NCI-H774 (cell line): Measurements from ENCODE around the gene HARBI1.
A peak's percentile ranks its signal among the peaks of the same experiment; 100 is the strongest.

Source experiments
- DNase-seq: peaks from one replicate; lab custom pipeline; 2025; lab: John Stamatoyannopoulos, UW

Gene HARBI1, protein sequence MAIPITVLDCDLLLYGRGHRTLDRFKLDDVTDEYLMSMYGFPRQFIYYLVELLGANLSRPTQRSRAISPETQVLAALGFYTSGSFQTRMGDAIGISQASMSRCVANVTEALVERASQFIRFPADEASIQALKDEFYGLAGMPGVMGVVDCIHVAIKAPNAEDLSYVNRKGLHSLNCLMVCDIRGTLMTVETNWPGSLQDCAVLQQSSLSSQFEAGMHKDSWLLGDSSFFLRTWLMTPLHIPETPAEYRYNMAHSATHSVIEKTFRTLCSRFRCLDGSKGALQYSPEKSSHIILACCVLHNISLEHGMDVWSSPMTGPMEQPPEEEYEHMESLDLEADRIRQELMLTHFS

DNA sequence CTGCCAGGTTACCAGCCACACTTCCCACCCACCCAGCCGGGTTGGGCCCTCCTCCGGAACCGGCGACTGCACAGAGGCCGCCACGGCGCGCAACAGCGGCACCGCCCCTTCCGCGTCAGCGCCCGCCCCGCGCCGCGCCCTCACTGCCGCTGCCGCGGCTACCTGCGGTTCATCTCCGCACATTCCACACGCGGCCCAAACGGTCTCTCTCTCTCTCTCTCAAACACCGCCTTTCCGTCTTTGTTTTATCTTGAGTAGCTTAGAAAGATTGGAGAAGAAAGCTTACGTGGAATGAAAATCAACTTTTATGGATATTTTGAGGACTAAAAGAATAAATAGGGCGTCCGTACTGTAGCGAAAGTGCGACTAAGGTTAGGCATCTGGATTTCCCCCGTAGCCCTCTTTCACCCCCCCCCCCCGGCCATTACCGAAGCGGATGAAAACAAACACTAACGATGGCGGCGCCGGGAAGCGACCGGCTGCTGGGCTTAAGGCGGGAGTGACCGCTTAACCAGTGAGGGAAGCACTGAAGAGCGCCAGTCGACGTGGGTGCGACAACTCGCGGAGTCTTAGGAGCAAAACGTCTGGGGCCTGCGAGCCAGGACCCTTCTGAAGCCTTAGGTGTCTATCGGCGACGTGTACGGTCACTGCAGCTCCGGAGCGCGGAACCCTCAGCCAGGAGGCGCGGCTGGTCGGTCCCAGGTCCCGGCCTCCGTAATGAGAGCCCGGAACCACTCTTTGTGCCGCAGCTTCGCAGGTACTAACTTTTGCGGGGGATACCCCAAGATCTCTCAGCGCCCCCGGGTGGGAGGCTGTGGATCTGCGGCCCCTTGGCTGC, at the start of gene HARBI1, which contains the start of gene ATG13:
Gene HARBI1 (minus strand): TSS at position 94 of the 838 bp plus-strand sequence. CDS start 990 bp downstream, outside the sequence.
Gene ATG13 (plus strand): TSS at position 420 of the 838 bp plus-strand sequence. CDS start 26,739 bp downstream, outside the sequence.
- DNase-seq, result peak; percentile 88

DNA sequence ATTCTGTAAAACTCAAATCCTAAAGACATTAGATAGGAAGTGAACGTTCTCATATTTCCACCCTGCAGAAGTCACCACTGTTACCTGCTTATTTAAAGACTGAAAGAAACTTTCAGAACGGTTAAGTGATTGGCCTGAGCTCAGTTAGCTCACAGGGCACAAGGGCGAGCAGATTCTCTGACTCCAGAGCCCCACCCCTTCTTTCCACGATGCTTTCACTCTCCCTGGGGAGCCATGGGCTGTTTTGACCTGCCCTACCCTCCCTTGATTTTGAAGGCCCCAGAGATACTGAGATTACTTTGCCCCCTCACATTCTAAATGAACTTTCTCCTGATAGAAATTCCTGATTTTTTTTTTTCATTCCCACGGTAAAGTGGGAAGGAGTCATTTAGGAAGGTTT, 49.5 kb upstream of the HARBI1 start:
- no peak for DNase-seq

DNA sequence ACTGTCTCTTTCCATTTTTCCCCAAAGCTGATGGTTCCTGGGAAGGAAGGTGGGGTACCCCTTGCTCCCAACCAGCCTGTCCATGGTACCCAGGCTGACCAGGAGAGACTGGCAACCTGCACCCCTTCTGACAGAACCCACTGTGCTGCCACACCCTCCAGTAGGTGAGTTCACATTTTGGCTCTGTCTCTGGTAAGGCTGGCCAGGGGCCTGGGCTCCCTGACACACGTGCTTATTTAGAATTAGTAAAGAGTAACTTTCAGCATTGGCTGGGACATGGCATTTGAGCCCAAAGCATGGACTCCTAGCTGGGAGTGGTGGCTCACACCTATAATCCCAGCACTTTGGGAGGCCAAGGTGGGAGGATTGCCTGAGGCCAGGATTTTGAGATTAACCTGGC, 48.3 kb upstream of the HARBI1 start:
- no peak for DNase-seq

DNA sequence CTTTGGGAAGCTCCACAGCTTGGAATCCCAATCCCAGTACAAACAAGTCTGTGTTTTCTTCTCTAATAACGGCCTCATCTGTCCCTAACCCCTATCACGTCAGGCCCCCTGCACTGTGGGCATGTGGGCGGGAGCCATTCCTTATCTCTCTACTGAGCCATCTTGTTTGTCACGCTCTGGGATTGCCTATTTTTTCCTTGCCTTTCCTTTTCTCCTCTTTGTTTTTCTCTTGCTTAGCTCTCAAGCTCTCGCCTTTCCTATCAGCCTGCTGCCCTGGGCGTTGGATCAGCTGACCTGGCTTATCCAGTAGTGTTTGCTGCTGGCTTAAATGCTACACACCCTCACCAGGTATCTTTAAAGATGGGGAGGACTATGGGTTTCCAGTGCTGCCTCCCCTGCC, 47.6 kb upstream of the HARBI1 start:
- no peak for DNase-seq

DNA sequence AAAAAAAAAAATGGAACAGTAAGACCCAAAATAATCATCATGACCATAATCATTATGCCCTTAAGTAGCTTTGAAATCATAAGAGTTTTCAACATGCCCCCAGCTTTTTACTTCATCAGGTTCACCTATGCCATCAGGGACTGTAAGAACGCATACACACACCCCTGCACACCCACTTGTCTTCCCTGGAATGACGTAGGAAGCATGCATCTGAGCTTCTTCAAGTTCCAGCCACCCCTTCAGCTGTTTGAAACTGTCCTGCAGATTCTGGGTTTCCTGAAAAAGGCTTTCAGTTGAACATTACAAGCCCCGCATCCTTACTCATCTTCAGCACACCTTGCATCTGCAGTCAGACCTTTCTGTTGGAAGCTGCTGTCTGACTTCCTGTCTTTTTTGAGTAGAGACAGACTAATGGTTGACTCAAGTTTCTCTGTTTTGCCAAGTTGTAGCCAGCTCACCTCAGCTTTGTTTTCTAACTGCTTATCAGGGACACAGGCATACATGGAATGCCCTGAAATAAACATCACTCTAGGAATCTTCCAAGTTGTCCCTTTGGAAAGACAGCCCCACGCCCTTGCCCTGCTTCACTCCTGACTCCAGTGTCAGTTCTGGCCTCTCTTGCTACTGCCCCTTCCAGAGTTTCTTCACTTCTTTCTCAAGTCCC, 46.4 kb upstream of the HARBI1 start:
- DNase-seq, result no peak

DNA sequence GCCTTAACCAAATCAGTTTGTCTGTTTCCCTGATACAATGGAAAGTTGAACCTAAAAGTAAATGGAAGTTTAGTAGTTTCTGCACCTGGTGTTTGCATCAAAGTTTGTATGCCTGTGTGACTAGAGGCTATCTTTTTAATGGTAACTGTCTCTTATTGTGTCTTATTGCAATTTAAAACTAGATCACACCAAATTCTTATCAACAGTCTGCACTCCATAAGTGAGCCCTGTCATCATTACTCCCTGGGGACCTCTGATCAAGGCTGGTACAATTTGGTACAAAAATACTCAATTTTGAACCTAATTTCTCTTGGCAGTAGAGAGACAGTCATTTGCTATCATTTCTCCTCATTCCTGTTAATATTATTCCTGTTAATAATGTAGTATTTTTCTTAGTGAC, 45.3 kb upstream of the HARBI1 start:
- no peak for DNase-seq

DNA sequence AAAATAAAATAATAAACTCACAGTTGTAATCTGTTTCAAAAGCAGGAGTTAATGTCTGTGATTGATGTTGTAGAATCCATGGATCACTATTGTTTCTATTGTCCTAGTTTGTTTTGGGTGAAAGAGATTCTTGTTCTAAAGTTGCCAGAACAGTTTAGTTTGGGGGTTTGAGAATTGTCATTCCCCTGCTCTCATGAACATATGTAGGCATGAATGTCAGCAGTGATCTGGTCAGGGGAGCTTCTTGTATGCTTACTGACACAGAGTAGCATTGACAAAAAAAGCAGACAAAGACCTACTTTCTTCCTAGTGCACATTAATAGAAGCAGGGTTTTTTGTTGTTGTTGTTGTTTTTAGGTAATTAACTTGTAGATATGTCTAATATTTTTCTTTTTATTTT, 44.8 kb upstream of the HARBI1 start:
- no peak for DNase-seq

DNA sequence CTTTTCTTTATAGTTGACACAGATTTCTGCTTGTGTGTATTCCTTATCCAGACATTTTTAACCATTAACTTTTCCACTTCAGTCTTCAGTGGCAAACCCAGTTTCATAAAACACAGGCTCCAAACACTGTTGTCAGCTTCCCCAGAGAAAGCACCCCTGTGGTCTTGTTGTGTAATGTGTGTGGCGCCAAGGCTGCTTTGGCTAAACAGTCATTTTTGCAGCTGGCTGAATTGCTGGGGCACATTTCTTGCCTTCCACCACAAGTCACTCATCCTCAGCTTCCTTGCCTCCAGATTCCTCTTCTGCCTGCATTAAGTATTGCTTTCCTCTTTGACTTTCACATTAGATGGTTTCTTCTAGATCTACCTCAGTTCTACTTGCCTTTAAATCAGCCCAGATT, 42.9 kb upstream of the HARBI1 start:
- DNase-seq, result no peak

DNA sequence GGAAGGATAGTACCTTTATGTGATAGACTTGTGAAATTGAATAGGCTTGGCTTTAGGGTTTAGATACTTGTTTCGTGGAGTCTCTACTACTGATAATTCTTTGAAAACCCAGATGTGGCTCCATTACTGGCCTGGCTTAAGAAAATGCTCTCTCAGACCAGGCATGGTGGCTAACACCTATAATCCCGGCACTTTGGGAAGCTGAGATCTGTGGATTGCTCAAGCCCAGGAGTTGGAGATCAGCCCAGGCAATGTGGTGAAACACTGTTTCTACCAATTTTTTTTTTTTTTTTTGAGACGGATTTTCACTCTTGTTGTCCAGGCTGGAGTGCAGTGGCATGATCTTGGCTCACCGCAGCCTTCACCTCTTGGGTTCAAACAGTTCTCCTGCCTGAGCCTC, 41.2 kb upstream of the HARBI1 start:
- DNase-seq, result no peak

DNA sequence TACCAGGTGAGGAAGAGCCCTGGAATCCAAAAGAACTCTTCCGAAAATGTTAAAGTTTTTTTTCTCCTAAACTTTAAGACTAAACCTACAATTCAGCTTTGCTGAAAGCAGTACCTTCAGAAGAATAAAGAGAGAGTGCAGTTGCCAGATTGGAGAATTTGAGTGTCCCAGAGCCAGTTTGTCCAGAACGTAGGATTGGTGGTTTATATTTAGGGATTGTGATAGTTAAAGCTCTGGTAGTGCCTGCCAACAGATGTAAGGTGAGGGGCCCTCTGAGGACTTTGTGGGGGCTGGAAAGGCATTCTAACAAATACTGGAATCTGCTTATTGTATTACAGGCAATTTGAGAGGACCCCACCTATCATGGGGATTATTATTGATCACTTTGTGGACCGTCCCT, 40.2 kb upstream of the HARBI1 start:
- no peak for DNase-seq

DNA sequence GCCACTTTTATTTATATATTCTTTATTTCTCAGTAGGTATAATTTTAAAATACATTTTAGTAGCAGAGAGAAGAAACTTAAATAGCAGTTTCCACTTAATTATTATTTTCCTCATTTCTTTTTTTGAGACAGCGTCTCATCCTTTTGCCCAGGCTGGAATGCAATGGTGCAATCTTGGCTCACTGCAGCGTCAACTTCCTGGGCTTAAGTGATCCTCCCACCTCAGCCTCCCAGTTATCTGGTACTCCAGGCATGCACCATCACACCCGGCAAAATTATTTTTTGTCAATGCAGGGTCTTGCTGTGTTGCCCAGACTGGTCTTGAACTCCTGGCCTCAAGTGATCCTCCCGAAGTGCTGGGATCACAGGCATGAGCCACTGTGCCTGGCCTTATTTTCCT, 38.6 kb upstream of the HARBI1 start:
- no peak for DNase-seq

DNA sequence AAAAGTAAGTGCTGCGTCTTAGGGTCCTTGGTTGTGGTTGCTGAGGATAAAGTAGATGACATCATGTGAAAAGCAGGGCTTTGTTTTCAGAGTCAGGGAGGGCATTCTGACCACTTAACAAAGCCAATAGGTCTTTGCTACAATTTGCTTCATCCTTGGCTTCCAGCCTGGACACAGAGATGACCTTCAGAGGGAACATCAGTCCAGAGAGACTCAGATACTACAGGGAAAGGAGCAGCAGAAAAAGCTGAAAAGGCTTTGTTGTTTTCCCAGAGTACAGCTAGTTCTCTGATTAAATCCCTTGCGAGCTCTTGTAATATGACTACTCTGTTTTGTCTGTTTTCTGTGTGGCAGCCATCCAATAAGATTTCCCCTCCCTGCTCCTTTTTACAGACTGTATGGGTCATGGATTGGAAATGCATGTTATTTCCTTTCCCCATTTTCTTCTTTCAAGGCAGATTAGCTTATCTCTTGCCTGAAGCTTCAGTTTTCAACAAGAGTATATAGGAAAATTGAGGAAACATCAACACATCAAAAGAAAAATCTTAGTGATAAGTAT, 32.2 kb upstream of the HARBI1 start:
- no peak for DNase-seq

DNA sequence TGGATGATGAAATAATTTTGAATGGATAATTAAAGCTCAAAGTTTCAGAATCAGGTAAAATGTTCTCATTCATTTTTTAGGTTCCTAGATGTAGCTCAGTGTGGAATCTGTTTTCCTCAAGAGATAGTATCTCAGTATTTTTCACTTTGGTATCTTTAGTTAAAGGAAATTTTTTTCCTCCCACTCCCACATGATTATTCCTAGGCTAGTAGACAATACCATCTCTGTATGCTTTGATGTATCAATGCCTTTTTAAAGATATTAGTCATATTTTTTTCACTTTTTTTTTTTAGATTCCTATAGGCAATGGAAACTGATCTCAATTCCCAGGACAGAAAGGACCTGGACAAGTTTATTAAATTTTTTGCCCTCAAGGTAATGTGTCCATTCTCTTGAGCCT, 27.0 kb upstream of the HARBI1 start:
- DNase-seq, result no peak

DNA sequence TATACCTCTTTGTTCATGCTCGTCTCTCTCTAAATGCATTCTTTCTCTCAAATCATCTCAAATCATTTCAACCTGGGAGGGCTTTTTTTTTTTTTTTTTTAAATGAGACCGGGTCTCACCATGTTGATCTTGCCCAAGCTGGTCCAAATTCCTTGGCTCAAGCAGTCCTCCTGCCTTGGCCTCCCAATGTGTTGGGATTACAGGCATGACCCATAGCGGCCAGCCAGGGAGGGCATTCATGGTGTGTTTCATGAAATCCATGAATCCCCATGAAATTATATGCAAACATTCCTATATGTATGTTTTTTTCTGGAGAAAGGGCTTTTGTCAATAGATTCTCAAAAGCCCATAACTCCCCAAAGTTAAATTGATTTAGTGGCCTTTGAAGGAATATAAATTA, 26.5 kb upstream of the HARBI1 start:
- no peak for DNase-seq

DNA sequence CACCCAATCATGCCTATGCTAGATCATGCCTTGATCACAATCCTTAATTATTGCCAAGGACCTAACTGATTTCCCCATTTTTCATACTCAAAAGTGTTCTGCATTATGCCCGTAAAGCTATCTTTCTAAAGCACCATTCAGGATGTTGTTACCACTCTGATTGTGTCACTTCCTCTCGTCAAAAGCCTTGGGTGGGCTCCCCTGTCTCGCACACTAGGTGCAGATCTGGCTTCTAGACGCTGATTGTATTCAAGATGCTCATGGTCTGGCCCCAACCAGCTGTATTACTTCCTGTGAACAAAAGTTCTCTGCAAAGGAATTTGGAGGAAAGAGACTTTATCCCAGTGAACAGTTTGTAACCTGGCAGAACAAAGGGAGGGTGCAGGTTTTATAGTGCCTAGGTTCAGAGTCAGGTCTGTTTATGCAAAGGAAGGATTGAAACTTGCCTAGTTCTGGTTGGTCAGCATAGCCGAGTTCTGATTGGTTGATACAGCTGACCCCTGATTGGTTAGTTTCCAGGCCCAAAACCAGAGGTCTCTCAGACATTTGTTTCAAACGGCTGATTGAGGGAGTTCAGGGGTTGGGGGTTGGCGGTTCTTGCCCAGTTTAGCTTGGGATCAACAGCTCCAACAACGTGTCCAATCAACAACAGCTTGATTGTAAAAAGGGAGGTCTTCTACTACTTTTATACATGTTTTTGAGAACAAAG, 25.8 kb upstream of the HARBI1 start:
- no peak for DNase-seq

DNA sequence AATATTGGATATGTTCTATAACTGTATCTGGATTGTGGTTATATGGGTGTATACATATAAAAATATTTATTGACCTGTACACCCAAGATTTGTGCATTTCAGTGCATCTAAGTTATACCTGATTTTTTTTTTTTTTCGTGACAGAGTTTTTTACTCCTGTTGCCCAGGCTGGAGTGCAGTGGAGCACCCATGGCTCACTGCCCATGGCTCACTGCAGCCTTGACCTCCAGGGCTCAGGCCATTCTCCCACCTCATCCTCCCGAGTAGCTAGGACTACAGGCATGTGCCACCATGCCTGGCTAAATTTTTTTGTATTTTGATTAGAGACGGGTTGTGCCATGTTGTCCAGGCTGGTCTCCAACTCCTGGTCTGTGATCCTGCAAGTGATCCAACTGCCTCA, 24.6 kb upstream of the HARBI1 start:
- DNase-seq, result no peak

DNA sequence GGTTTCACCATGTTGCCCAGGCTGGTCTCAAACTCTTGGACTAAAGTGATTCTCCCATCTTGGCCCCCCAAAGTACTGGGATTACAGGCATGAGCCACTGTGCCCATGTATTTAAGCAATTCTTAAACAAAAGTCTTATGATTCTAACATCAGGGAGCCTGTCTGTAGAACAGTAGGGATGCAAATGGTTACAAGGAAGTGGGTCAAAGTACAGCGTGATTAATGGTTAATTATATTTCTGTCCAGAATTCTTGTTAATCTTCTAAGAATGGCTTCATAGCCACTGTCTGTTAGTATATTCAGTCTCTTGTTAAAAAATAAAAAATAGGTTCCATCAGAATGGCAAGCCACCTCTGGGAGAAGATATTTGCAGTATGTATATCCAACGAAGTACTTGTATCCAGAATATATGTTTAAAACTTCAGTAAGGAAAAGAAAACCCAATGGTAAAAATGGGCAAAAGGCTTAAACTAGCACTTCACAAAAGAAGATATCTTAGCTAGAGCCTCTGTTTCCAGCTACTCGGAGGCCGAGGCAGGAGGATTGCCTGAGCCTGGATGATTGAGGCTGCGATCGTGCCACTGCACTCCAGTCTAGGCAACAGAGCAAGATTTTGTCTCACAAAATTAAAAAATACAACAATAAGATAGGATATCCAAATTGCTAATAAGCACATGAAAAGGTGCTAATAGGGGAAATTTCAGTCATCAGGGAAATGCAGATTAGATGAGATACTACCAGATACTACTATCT, 23.2 kb upstream of the HARBI1 start:
- DNase-seq, result no peak

DNA sequence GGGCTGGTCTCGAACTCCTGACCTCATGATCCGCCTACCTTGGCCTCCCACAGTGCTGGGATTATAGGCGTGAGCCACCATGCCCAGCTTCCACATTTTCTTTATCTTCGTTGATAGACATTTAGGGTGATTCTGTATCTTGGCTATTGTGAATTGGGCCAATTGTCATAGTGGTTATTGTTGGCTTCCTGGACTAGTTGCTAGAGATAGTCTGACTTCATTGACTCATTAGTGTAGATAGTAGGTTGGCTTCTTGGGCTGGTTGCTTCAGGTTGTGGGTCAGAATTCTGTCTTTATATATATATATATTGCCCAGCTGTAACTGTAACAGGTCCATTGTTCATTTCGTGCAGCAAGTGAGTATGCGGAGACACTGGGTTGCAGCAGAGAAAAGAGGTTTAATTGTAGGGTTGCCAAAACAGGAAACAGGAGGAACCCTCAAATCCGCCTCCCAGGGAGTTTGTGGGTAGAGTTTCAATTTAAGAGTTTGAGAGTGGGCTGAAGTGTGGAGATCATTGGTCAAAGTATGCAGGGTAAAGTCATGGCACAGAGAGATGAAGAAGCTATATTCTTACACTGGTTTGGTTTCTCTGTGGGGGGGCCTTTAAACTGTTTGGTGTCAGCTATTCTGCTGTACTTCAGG, 22.3 kb upstream of the HARBI1 start:
- no peak for DNase-seq

DNA sequence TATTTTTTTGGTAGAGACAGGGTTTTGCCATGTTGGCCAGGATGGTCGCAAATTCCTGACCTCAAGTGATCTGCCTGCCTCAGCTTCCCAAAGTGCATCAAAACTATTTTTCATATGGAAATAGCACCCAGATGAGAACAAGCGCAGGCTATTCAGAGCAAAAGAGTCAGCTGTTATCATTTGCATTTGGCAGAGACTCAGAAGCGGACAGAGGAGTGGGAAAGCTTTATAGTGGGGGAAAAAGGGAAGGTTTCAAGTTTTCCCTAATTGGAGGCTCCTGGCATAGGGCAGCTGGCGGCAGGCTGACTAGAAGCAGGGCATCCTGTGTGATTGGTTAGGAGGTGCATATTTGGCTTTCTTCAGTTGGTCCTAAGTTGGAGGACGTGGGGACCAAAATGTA, 20.5 kb upstream of the HARBI1 start:
- DNase-seq, result no peak

DNA sequence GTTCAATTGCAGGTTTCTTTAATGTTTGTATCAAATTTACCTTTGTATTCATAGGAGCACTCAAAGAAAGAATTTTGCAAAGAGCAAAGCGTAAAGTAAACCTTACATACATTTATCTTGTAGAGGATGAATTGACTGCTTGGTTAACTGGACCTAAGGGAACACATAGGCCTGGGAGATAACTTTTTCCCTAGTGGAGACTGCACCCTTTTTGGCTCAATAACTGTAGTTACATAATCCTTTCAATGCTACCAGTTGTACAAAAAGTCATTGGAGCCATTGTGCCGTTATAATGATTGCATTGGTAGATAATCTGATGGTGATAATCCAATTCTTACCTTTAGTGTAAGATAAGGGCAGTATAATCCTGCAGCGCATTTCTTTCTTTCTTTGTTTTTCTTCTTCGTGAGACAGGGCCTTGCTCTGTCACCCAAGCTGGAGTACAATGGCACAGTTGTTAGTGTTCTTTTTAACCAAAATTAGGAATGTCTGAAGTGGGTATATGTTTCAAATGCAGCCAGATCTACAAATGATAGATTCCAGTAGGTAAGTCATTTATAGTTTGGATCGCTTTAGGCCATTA, 18.6 kb upstream of the HARBI1 start:
- no peak for DNase-seq
